Measurements from ENCODE around the gene ARHGEF17. TPM values are rescaled to one million over a fixed set of nuclear protein-coding genes. Genes with fewer than 3 reads are reported as not detected.

The ARHGEF17 gene
- total and polyA plus RNA-seq, 2 of the 13 experiments (the other 11 are each of a cell fraction or from before 2014, with no cell fraction given), result 10.7 to 28.8 TPM

GRCh38 chr11:73333173-73333572 lies 25.1 kb downstream of the ARHGEF17 start (continued):
- TF ChIP-seq, protein P1, sequence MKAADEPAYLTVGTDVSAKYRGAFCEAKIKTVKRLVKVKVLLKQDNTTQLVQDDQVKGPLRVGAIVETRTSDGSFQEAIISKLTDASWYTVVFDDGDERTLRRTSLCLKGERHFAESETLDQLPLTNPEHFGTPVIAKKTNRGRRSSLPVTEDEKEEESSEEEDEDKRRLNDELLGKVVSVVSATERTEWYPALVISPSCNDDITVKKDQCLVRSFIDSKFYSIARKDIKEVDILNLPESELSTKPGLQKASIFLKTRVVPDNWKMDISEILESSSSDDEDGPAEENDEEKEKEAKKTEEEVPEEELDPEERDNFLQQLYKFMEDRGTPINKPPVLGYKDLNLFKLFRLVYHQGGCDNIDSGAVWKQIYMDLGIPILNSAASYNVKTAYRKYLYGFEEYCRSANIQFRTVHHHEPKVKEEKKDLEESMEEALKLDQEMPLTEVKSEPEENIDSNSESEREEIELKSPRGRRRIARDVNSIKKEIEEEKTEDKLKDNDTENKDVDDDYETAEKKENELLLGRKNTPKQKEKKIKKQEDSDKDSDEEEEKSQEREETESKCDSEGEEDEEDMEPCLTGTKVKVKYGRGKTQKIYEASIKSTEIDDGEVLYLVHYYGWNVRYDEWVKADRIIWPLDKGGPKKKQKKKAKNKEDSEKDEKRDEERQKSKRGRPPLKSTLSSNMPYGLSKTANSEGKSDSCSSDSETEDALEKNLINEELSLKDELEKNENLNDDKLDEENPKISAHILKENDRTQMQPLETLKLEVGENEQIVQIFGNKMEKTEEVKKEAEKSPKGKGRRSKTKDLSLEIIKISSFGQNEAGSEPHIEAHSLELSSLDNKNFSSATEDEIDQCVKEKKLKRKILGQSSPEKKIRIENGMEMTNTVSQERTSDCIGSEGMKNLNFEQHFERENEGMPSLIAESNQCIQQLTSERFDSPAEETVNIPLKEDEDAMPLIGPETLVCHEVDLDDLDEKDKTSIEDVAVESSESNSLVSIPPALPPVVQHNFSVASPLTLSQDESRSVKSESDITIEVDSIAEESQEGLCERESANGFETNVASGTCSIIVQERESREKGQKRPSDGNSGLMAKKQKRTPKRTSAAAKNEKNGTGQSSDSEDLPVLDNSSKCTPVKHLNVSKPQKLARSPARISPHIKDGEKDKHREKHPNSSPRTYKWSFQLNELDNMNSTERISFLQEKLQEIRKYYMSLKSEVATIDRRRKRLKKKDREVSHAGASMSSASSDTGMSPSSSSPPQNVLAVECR (CRISPR knock-in tag; IDR thresholded peaks at IDR 0.05; ENCODE audit: borderline replicate concordance), result no peak
- TF ChIP-seq, protein P2, sequence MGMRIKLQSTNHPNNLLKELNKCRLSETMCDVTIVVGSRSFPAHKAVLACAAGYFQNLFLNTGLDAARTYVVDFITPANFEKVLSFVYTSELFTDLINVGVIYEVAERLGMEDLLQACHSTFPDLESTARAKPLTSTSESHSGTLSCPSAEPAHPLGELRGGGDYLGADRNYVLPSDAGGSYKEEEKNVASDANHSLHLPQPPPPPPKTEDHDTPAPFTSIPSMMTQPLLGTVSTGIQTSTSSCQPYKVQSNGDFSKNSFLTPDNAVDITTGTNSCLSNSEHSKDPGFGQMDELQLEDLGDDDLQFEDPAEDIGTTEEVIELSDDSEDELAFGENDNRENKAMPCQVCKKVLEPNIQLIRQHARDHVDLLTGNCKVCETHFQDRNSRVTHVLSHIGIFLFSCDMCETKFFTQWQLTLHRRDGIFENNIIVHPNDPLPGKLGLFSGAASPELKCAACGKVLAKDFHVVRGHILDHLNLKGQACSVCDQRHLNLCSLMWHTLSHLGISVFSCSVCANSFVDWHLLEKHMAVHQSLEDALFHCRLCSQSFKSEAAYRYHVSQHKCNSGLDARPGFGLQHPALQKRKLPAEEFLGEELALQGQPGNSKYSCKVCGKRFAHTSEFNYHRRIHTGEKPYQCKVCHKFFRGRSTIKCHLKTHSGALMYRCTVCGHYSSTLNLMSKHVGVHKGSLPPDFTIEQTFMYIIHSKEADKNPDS (CRISPR knock-in tag; IDR thresholded peaks at IDR 0.05), result no peak
- no peak for TF ChIP-seq MAFF (IDR thresholded peaks at IDR 0.05; ENCODE audit: low read depth, low read length)
- 0 out of 2 replicates have a peak, but pooled peaks have one; percentile 9 for TF ChIP-seq ZNF768 (CRISPR knock-in tag; IDR thresholded peaks at IDR 0.05)

DNA sequence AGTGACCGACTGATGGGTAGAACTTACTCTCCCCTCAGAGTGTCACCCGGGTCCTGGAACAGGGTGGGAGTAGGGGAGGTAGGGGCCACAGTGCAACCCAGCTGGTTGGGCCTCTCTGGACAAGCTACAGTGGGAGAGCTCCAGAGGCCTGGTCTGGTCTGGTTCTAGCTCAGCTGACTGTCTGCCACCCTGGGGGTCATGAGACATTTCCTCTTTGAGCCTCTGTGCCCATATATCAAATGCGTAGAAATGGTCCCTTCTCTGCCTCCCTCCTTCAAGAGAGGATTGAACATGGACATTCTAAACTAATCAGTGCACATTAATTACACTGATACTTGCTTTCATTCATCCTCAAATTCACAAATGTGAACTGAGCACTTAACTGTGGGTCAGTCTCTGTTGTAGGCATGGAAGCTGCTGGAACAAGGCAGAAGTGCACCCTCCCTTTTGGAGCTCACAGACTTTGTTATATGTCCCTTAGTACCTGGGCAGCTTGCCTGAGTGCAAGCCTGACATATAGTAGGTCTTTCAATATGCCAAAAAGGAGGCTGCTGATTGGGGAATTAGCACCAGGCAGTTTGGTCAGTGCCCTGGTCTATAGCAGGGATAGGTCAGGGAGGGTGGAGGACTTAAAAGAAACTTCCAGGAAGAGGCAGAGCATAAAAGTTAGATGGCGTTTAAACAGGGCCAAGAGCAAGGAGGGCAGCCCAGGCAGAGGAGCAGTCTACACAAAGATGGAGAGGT lies 25.7 kb downstream of the ARHGEF17 start:
- ATAC-seq, result no peak
- Histone ChIP-seq H3K27ac (ENCODE audit: extremely low read length, insufficient read depth, low read length) (peak overlapping the region; percentile 98), H3K4me1 (ENCODE audit: insufficient read depth, low read length) (peaks cover 67% of the 10 kb centered on the region), H3K9ac (ENCODE audit: insufficient read depth, low read depth, low read length) (no peak overlapping the region), H3K9me3 (ENCODE audit: low read length) (no peaks in the 10 kb centered on the region), H3K27me3 (ENCODE audit: control insufficient read depth in 1 of 2, insufficient read depth in 2 of 2, low read length in 2 of 2) (no peaks in the 10 kb centered on the region), H3K4me3 (replicated peaks in 1 of 3; ENCODE audit: insufficient read depth in 1 of 3, low read depth in 2 of 3, low read length in 3 of 3) (no peak overlapping the region), H2AFZ (ENCODE audit: low read length) (no peak overlapping the region), H3K4me2 (ENCODE audit: low read depth, low read length) (no peak overlapping the region), H3K79me2 (ENCODE audit: insufficient read depth, low read length) (peaks cover 46% of the 10 kb centered on the region), H4K20me1 (ENCODE audit: insufficient read depth, low read length) (peaks cover 11% of the 10 kb centered on the region), H3K36me3 (replicated peaks in 1 of 2; ENCODE audit: control insufficient read depth in 1 of 2, insufficient read depth in 2 of 2, low read length in 2 of 2) (peaks cover 4 to 23% of the 10 kb centered on the region in 2 experiments; a peak in 4 of 5 replicates)
- CTCF ChIA-PET (ENCODE audit: low intra/inter-chr PET ratio, low total read pairs), result interaction anchor here (2.7 to 4.5 kb wide), 2 partner anchors 27 to 38 kb away, joined by 40 to 90 read pairs; partner anchors contain the start of gene ARHGEF17
- POLR2A ChIA-PET, result interaction anchor here (1.0 to 6.2 kb wide), 5 partner anchors 10 to 27 kb away, joined by 3 to 124 read pairs (median 6); partner anchors contain the start of gene ARHGEF17
- FAIRE-seq, result no peak
- BruUV-seq (replicated peaks), result no TSS peak
- in situ Hi-C loops (cut with HindIII; ENCODE audit: extremely low pct_ligation_motif_present, low pct_unique_long_range_greater_than_20kb), result no loop called here
- 73% methylated on average over 2 of the region's 4 CpGs for WGBS (ENCODE audit: low lambda C conversion rate)
- DNase-seq (ENCODE audit: low spot score), result no peak
- intact Hi-C loops (cut with micrococcal nuclease; ENCODE audit: unreplicated experiment), result no loop called here
- no peak for TF ChIP-seq NBN (conservative IDR thresholded peaks at IDR 0.05)
- no peak for TF ChIP-seq ZNF619 (CRISPR knock-in tag; IDR thresholded peaks at IDR 0.05)
- no peak for TF ChIP-seq NAIF1 (CRISPR knock-in tag; IDR thresholded peaks at IDR 0.05; ENCODE audit: borderline replicate concordance)
- TF ChIP-seq ETV6 (CRISPR knock-in tag; conservative IDR thresholded peaks at IDR 0.05), result no peak
- TF ChIP-seq UBTF (CRISPR knock-in tag; IDR thresholded peaks at IDR 0.05), result no peak
- TF ChIP-seq DRAP1 (CRISPR knock-in tag; IDR thresholded peaks at IDR 0.05), result no peak
- no peak for TF ChIP-seq ZNF569 (CRISPR knock-in tag; IDR thresholded peaks at IDR 0.05; ENCODE audit: borderline replicate concordance)
- no peak for TF ChIP-seq ATF3 (CRISPR knock-in tag; IDR thresholded peaks at IDR 0.05)

Data from HepG2 (cell line).